SK-N-SH treated with all-trans-retinoic acid at 6 μM for 48 hours (cell line): ENCODE data around the gene LRRC4C.

Experiments used
- ATAC-seq: fragments of 200-7000 bp; cut with Tn5 transposase; 3 replicates; pipeline ENCODE4 v1.9.1; 2020; ENCODE audit warnings: mild to moderate bottlenecking, moderate library complexity
- CREB5 ChIP-seq: fragments of 250-450 bp; sonication (Bioruptor Pico); IDR thresholded peaks from 2 replicates; pipeline ENCODE4 v1.5.1; 2020; ENCODE audit warnings: low read depth, mild to moderate bottlenecking, moderate library complexity
- CSRNP3 ChIP-seq: fragments of 250-450 bp; sonication (Bioruptor Pico); IDR thresholded peaks from 2 replicates; pipeline ENCODE4 v1.5.1; 2021; ENCODE audit warnings: mild to moderate bottlenecking, moderate library complexity
- ESRRG ChIP-seq: fragments of 250-450 bp; sonication (Bioruptor Pico); IDR thresholded peaks from 2 replicates; pipeline ENCODE4 v1.6.1; 2021; ENCODE audit warnings: mild to moderate bottlenecking
- GLIS3 ChIP-seq: fragments of 250-450 bp; sonication (Bioruptor Pico); IDR thresholded peaks from 2 replicates; pipeline ENCODE4 v1.5.0; 2020; ENCODE audit warnings: mild to moderate bottlenecking, moderate library complexity
- ISL1 ChIP-seq: fragments of 250-450 bp; sonication (Bioruptor Pico); IDR thresholded peaks from 2 replicates; pipeline ENCODE4 v2.1.2; 2022; ENCODE audit warnings: mild to moderate bottlenecking, moderate library complexity
- PATZ1 ChIP-seq: fragments of 250-450 bp; sonication (Bioruptor Pico); IDR thresholded peaks from 2 replicates; pipeline ENCODE4 v1.8.0; 2020; ENCODE audit warnings: mild to moderate bottlenecking, moderate library complexity, borderline replicate concordance
- POU6F1 ChIP-seq: fragments of 250-450 bp; sonication (Bioruptor Pico); IDR thresholded peaks from 2 replicates; pipeline ENCODE4 v1.8.0; 2021; ENCODE audit warnings: low read depth, mild to moderate bottlenecking, moderate library complexity, borderline replicate concordance
- PPARA ChIP-seq: fragments of 250-450 bp; sonication (Bioruptor Pico); IDR thresholded peaks from 2 replicates; pipeline ENCODE4 v1.5.0; 2020; ENCODE audit warnings: mild to moderate bottlenecking, borderline replicate concordance
- TCF4 ChIP-seq: fragments of 250-450 bp; sonication (Bioruptor Pico); IDR thresholded peaks from 2 replicates; pipeline ENCODE4 v1.8.0; 2021; ENCODE audit warnings: mild to moderate bottlenecking, moderate library complexity, borderline replicate concordance
- TOX ChIP-seq: fragments of 250-450 bp; sonication (Bioruptor Pico); IDR thresholded peaks from 2 replicates; pipeline ENCODE4 v1.8.0; 2021; ENCODE audit warnings: mild to moderate bottlenecking, moderate library complexity, borderline replicate concordance
- TSHZ2 ChIP-seq: fragments of 250-450 bp; sonication (Bioruptor Pico); IDR thresholded peaks from 2 replicates; pipeline ENCODE4 v1.5.0; 2020; ENCODE audit warnings: mild to moderate bottlenecking, moderate library complexity
- ZC3H10 ChIP-seq: fragments of 250-450 bp; sonication (Bioruptor Pico); IDR thresholded peaks from 2 replicates; pipeline ENCODE4 v1.5.1; 2021; ENCODE audit warnings: mild to moderate bottlenecking, moderate library complexity
- ZFP3 ChIP-seq: fragments of 250-450 bp; sonication (Bioruptor Pico); IDR thresholded peaks from 2 replicates; pipeline ENCODE4 v1.5.0; 2020; ENCODE audit warnings: mild to moderate bottlenecking, moderate library complexity
- ZNF70 ChIP-seq: fragments of 450-650 bp; formaldehyde crosslinking; IDR thresholded peaks from 2 replicates; pipeline ENCODE4 v1.5.0; 2020; ENCODE audit warnings: mild to moderate bottlenecking, moderate library complexity

LRRC4C gene

GRCh38 chr11:40241524-40242051 is 1217.9 kb downstream of the LRRC4C start:
- no peak for TF ChIP-seq TCF4
- TF ChIP-seq ISL1 (CRISPR knock-in tag), result 0 out of 2 replicates have a peak, but pooled peaks have one; percentile 18
- TF ChIP-seq GLIS3 (CRISPR knock-in tag), result no peak
- ATAC-seq, result no peak

GRCh38 chr11:40240284-40240683 is 1219.2 kb downstream of the LRRC4C start:
- ATAC-seq, result no peak

More at GRCh38 chr11:40240284-40240683, 1219.2 kb downstream of the LRRC4C start:
- TF ChIP-seq TOX (CRISPR knock-in tag) (no peak), CREB5 (CRISPR knock-in tag) (no peak), ZNF70 (CRISPR knock-in tag) (no peak), TCF4 (no peak), PATZ1 (CRISPR knock-in tag) (no peak), TSHZ2 (CRISPR knock-in tag) (no peak), GLIS3 (CRISPR knock-in tag) (no peak), PPARA (no peak), ESRRG (no peak), CSRNP3 (CRISPR knock-in tag) (no peak), ZFP3 (no peak), ZC3H10 (CRISPR knock-in tag) (no peak), ISL1 (CRISPR knock-in tag) (no peak), POU6F1 (CRISPR knock-in tag) (no peak)
- TF ChIP-seq, all 23 proteins: peak for 0
